Adrenal gland (tissue), 12 donors: ENCODE measurements around the gene THSD1. TPM values are rescaled to one million over a fixed set of nuclear protein-coding genes. Genes with fewer than 3 reads are reported as not detected.

ENCODE experiments used
- DNase-seq, 7 donors: peaks; one replicate each; pipeline ENCODE4 v3.0.0-alpha.2; 2019 to 2020
- H3K27ac ChIP-seq, 5 donors: fragments of 200-600 bp; sonication (generic) in 4 of 5; 1 replicate in 3 of 5; 2 replicates in 2 of 5; pipeline versions ENCODE4 v1.5.1 to v1.8.0; 2016 to 2020; ENCODE audit warnings: mild to moderate bottlenecking in 1 of 5
- H3K27me3 ChIP-seq: fragments of 200-600 bp; 2 replicates; pipeline ENCODE4 v1.8.0; 2021
- H3K36me3 ChIP-seq, 2 donors: fragments of 200-600 bp; replicated peaks in 1 of 2; 1 replicate in 1 of 2; 2 replicates in 1 of 2; pipeline versions ENCODE4 v1.5.1 to v1.8.0; 2018 to 2022
- H3K4me1 ChIP-seq, 2 donors: fragments of 200-600 bp; replicated peaks in 1 of 2; 1 replicate in 1 of 2; 2 replicates in 1 of 2; pipeline versions ENCODE4 v1.5.1 to v1.8.0; 2018 to 2021
- H3K4me3 ChIP-seq, 4 donors: fragments of 200-600 bp; sonication (generic) in 3 of 4; one replicate each; pipeline ENCODE4 v1.5.1; 2016 to 2018
- H3K9me3 ChIP-seq, 3 donors: fragments of 200-600 bp; sonication (generic) in 1 of 3; replicated peaks in 1 of 3; 1 replicate in 2 of 3; 2 replicates in 1 of 3; pipeline versions ENCODE4 v1.5.1 to v1.8.0; 2016 to 2021
- CTCF ChIP-seq, 6 experiments: fragments of 450-650 bp in 4 of 6; fragments of 200-600 bp in 2 of 6; sonication (generic) in 1 of 6; IDR thresholded peaks; 1 replicate in 5 of 6; 2 replicates in 1 of 6; pipeline versions ENCODE4 v1.5.1 to v1.8.0; 2016 to 2021; ENCODE audit warnings: antibody characterized with exemption in 6 of 6, mild to moderate bottlenecking in 2 of 6, moderate library complexity in 1 of 6
- POLR2A ChIP-seq, 2 donors: fragments of 450-650 bp; IDR thresholded peaks; one replicate each; pipeline ENCODE4 v1.6.1; 2017; ENCODE audit warnings: antibody characterized with exemption in 2 of 2, mild to moderate bottlenecking in 2 of 2, moderate library complexity in 1 of 2
- WGBS, 4 donors: extraction: QIAGEN DNeasy Blood & Tissue Kit in 2 of 4; methylation state at CpG; one replicate each; pipeline versions ENCODE4 v1.1.5 to v1.1.7; 2013 to 2017; 5-methylcytosine and 5-hydroxymethylcytosine counted together
- intact Hi-C, 2 donors: fragments of 100-400 bp; cut with DNase I; formaldehyde crosslinking; loops; one replicate each; pipeline versions ENCODE4 v1.14.1 to v1.15.0; 2022 to 2023
- polyA plus RNA-seq, 3 donors: library from polyadenylated mRNA; stranded (reverse); fragments of 200-250 nt in 2 of 3; fragments of 350-450 nt in 1 of 3; fragmentation: Illumina TruSeq in 1 of 3; extraction: RNeasy Lipid Tissue Mini Kit (QIAGEN cat#74804) in 1 of 3; gene quantifications; one replicate each; pipeline ENCODE4 v1.2.3, GENCODE V29; 2013 to 2014
- total RNA-seq, 9 donors: library from RNA; depleted of rRNA in 4 of 9; stranded (reverse); fragments of >200 nt in 4 of 9; fragments of 120-200 nt in 1 of 9; fragmentation: NEBNext Ultra II Directional in 1 of 9; extraction: Animal tissue kit (Norgen Biotek cat#: 25700) in 1 of 9; gene quantifications; one replicate each; pipeline versions ENCODE4 v1.1.0 to v1.2.4, GENCODE V29; 2013 to 2023
- donor health status: healthy with polysubstance abuse.
- donor health status: Bipolar disorder and iron deficiency.
- donor health status: DM: yes; HTN: yes; CAD: no.
- donor health status: DM: no; HTN: no; CAD: no.
- donor health status: DM: no; HTN: no; CAD: no.
- donor health status: DM: yes; HTN: yes; CAD: no.

THSD1 gene
- total and polyA plus RNA-seq, 12 donors, result 0.95 to 6.4 (median 3.3) TPM

- Histone ChIP-seq H3K9me3 (no peaks in the 10 kb centered on the region), H3K27ac (no peak overlapping the region), H3K27me3 (no peaks in the 10 kb centered on the region), H3K4me1 (no peaks in the 10 kb centered on the region), H3K4me3 (no peak overlapping the region), H3K36me3 (no peaks in the 10 kb centered on the region)
- DNase-seq, result no peak
- no peak for TF ChIP-seq POLR2A (IDR thresholded peaks at IDR 0.05)
- no peak for TF ChIP-seq CTCF (IDR thresholded peaks at IDR 0.05)
- WGBS, 4 donors, result 80 to 92% (median 86%) methylated on average over 4 of the region's 4 CpGs
- intact Hi-C loops, result no loop called here
These were observed 44.7 kb downstream of the THSD1 start for GRCh38 chr13:52361225-52361624.

- H3K4me1 ChIP-seq, result no peaks in the 10 kb centered on the region
- 53 to 57% (median 56%) methylated on average over 4 of the region's 4 CpGs for WGBS, 4 donors
- H3K27ac ChIP-seq, result no peak overlapping the region
- no peak overlapping the region for H3K4me3 ChIP-seq
- H3K36me3 ChIP-seq, result no peaks in the 10 kb centered on the region
- H3K27me3 ChIP-seq, result no peaks in the 10 kb centered on the region
- intact Hi-C loops, result no loop called here
- TF ChIP-seq CTCF (IDR thresholded peaks at IDR 0.05) (no peak), POLR2A (IDR thresholded peaks at IDR 0.05) (no peak)
- no peaks in the 10 kb centered on the region for H3K9me3 ChIP-seq
- no peak for DNase-seq
These were observed 46.4 kb downstream of the THSD1 start for GRCh38 chr13:52359534-52359933.

- Histone ChIP-seq H3K4me3 (no peak overlapping the region), H3K9me3 (no peaks in the 10 kb centered on the region), H3K36me3 (no peaks in the 10 kb centered on the region), H3K27me3 (no peaks in the 10 kb centered on the region), H3K27ac (no peak overlapping the region), H3K4me1 (no peaks in the 10 kb centered on the region)
- DNase-seq, result no peak
- 86 to 92% (median 87%) methylated on average over 2 of the region's 2 CpGs for WGBS, 4 donors
- intact Hi-C loops, result no loop called here
- TF ChIP-seq POLR2A (IDR thresholded peaks at IDR 0.05), result no peak
- TF ChIP-seq CTCF (IDR thresholded peaks at IDR 0.05), result no peak
These were observed 49.6 kb downstream of the THSD1 start for GRCh38 chr13:52356327-52356726.

GRCh38 chr13:52353193-52353592, 52.8 kb downstream of the THSD1 start:
- 27 to 47% (median 45%) methylated on average over 1 of the region's 1 CpG for WGBS, 4 donors
- Histone ChIP-seq H3K27ac (no peak overlapping the region), H3K36me3 (no peaks in the 10 kb centered on the region), H3K27me3 (no peaks in the 10 kb centered on the region), H3K4me1 (no peaks in the 10 kb centered on the region), H3K9me3 (no peaks in the 10 kb centered on the region), H3K4me3 (no peak overlapping the region)
- intact Hi-C loops, result no loop called here
- no peak for DNase-seq
- TF ChIP-seq CTCF (IDR thresholded peaks at IDR 0.05), result no peak
- TF ChIP-seq POLR2A (IDR thresholded peaks at IDR 0.05), result no peak
